Adrenal gland (tissue), 12 donors: ENCODE data around the gene LILRA6. TPM values are rescaled to one million over a fixed set of nuclear protein-coding genes. Genes with fewer than 3 reads are reported as not detected.
"Not testable (repeated sequence)": the region's sequence is repeated elsewhere in the genome, so short reads cannot be mapped to it uniquely, and the experiment has no call there.

Source experiments
- DNase-seq, 7 donors: peaks; one replicate each; pipeline ENCODE4 v3.0.0-alpha.2; 2019 to 2020
- H3K27ac ChIP-seq, 5 donors: fragments of 200-600 bp; sonication (generic) in 4 of 5; 1 replicate in 3 of 5; 2 replicates in 2 of 5; pipeline versions ENCODE4 v1.5.1 to v1.8.0; 2016 to 2020; ENCODE audit warnings: mild to moderate bottlenecking in 1 of 5
- H3K27me3 ChIP-seq: fragments of 200-600 bp; 2 replicates; pipeline ENCODE4 v1.8.0; 2021
- H3K36me3 ChIP-seq, 2 donors: fragments of 200-600 bp; replicated peaks in 1 of 2; 1 replicate in 1 of 2; 2 replicates in 1 of 2; pipeline versions ENCODE4 v1.5.1 to v1.8.0; 2018 to 2022
- H3K4me1 ChIP-seq, 2 donors: fragments of 200-600 bp; replicated peaks in 1 of 2; 1 replicate in 1 of 2; 2 replicates in 1 of 2; pipeline versions ENCODE4 v1.5.1 to v1.8.0; 2018 to 2021
- H3K4me3 ChIP-seq, 4 donors: fragments of 200-600 bp; sonication (generic) in 3 of 4; one replicate each; pipeline ENCODE4 v1.5.1; 2016 to 2018
- H3K9me3 ChIP-seq, 3 donors: fragments of 200-600 bp; sonication (generic) in 1 of 3; replicated peaks in 1 of 3; 1 replicate in 2 of 3; 2 replicates in 1 of 3; pipeline versions ENCODE4 v1.5.1 to v1.8.0; 2016 to 2021
- CTCF ChIP-seq, 6 experiments: fragments of 450-650 bp in 4 of 6; fragments of 200-600 bp in 2 of 6; sonication (generic) in 1 of 6; IDR thresholded peaks; 1 replicate in 5 of 6; 2 replicates in 1 of 6; pipeline versions ENCODE4 v1.5.1 to v1.8.0; 2016 to 2021; ENCODE audit warnings: antibody characterized with exemption in 6 of 6, mild to moderate bottlenecking in 2 of 6, moderate library complexity in 1 of 6
- POLR2A ChIP-seq, 2 donors: fragments of 450-650 bp; IDR thresholded peaks; one replicate each; pipeline ENCODE4 v1.6.1; 2017; ENCODE audit warnings: antibody characterized with exemption in 2 of 2, mild to moderate bottlenecking in 2 of 2, moderate library complexity in 1 of 2
- WGBS, 4 donors: extraction: QIAGEN DNeasy Blood & Tissue Kit in 2 of 4; methylation state at CpG; one replicate each; pipeline versions ENCODE4 v1.1.5 to v1.1.7; 2013 to 2017; 5-methylcytosine and 5-hydroxymethylcytosine counted together
- intact Hi-C, 2 donors: fragments of 100-400 bp; cut with DNase I; formaldehyde crosslinking; loops; one replicate each; pipeline versions ENCODE4 v1.14.1 to v1.15.0; 2022 to 2023
- polyA plus RNA-seq, 3 donors: library from polyadenylated mRNA; stranded (reverse); fragments of 200-250 nt in 2 of 3; fragments of 350-450 nt in 1 of 3; fragmentation: Illumina TruSeq in 1 of 3; extraction: RNeasy Lipid Tissue Mini Kit (QIAGEN cat#74804) in 1 of 3; gene quantifications; one replicate each; pipeline ENCODE4 v1.2.3, GENCODE V29; 2013 to 2014
- total RNA-seq, 9 donors: library from RNA; depleted of rRNA in 4 of 9; stranded (reverse); fragments of >200 nt in 4 of 9; fragments of 120-200 nt in 1 of 9; fragmentation: NEBNext Ultra II Directional in 1 of 9; extraction: Animal tissue kit (Norgen Biotek cat#: 25700) in 1 of 9; gene quantifications; one replicate each; pipeline versions ENCODE4 v1.1.0 to v1.2.4, GENCODE V29; 2013 to 2023
- donor health status: healthy with polysubstance abuse.
- donor health status: Bipolar disorder and iron deficiency.
- donor health status: DM: yes; HTN: yes; CAD: no.
- donor health status: DM: no; HTN: no; CAD: no.
- donor health status: DM: no; HTN: no; CAD: no.
- donor health status: DM: yes; HTN: yes; CAD: no.

The LILRA6 gene
- total and polyA plus RNA-seq, 12 donors, result 0.30 to 9.3 (median 4.8) TPM

GRCh38 chr19:54223277-54223936, 19.2 kb downstream of the LILRA6 start:
- peak in 1 of 7 donors; percentile 48 for DNase-seq
- WGBS, 4 donors, result 35 to 45% (median 43%) methylated on average over 14 of the region's 14 CpGs
- not testable (repeated sequence) for H3K36me3 ChIP-seq, H3K27me3 ChIP-seq, H3K9me3 ChIP-seq, H3K4me3 ChIP-seq, H3K4me1 ChIP-seq
- peak overlapping the region in 1 of 5 donors; percentile 40 for H3K27ac ChIP-seq
- intact Hi-C loops, result loop anchor here in 1 of 2 donors (2.0 kb wide), 1 partner anchor 21 kb away; no protein-coding TSS in a partner anchor

GRCh38 chr19:54222474-54223276, 19.9 kb downstream of the LILRA6 start, which contains the start of gene LILRB3:
Gene LILRB3 (minus strand): TSS chr19:54223007. CDS start chr19:54222976, 31 bp downstream.
- WGBS, 4 donors, result 52 to 57% (median 55%) methylated on average over 11 to 16 of the region's 16 CpGs
- H3K9me3 ChIP-seq, H3K36me3 ChIP-seq, H3K4me1 ChIP-seq, H3K27me3 ChIP-seq: not testable (repeated sequence)
- peak within 1 kb of the TSS in 1 of 4 donors; percentile 29 for H3K4me3 ChIP-seq
- DNase-seq, result peak in 1 of 7 donors; percentile 56
- peak within 1 kb of the TSS in 1 of 5 donors; percentile 52 for H3K27ac ChIP-seq
- intact Hi-C loops, result loop anchor here in 1 of 2 donors (2.0 kb wide), 1 partner anchor 22 kb away; no protein-coding TSS in a partner anchor

- H3K4me1 ChIP-seq, H3K36me3 ChIP-seq, H3K9me3 ChIP-seq, H3K27ac ChIP-seq, H3K27me3 ChIP-seq, H3K4me3 ChIP-seq: not testable (repeated sequence)
- DNase-seq, result peak in 1 of 7 donors; percentile 15
- intact Hi-C loops, result loop anchor here in 1 of 2 donors (2.0 kb wide), 1 partner anchor 23 kb away; no protein-coding TSS in a partner anchor
- WGBS, 4 donors, result 74 to 81% (median 79%) methylated on average over 3 to 7 of the region's 7 CpGs
Observed at GRCh38 chr19:54221947-54222346, 20.6 kb downstream of the LILRA6 start.

- 70 to 79% methylated on average over 4 to 5 of the region's 5 CpGs; no CpG with 5 or more reads in 2 of the 4 donors for WGBS, 4 donors
- intact Hi-C loops, result not testable (repeated sequence)
- peak in 1 of 7 donors; percentile 0 for DNase-seq
Observed at GRCh38 chr19:54219702-54220101, 22.9 kb downstream of the LILRA6 start.

GRCh38 chr19:54218960-54219661, 23.5 kb downstream of the LILRA6 start:
- 74 to 90% (median 87%) methylated on average over 20 to 27 of the region's 27 CpGs for WGBS, 4 donors
- Histone ChIP-seq H3K27me3 (no peaks in the 10 kb centered on the region), H3K4me3 (no peak overlapping the region), H3K4me1 (no peaks in the 10 kb centered on the region), H3K9me3 (no peaks in the 10 kb centered on the region), H3K36me3 (no peaks in the 10 kb centered on the region), H3K27ac (no peak overlapping the region)
- DNase-seq, result peak in 2 of 7 donors; percentile 0 to 44
- intact Hi-C loops, result no loop called here
- TF ChIP-seq POLR2A (IDR thresholded peaks at IDR 0.05) (no peak), CTCF (IDR thresholded peaks at IDR 0.05) (no peak)

More at GRCh38 chr19:54219702-54220101, 22.9 kb downstream of the LILRA6 start:
- not testable (repeated sequence) for H3K4me1 ChIP-seq, H3K4me3 ChIP-seq, H3K27ac ChIP-seq, H3K27me3 ChIP-seq, H3K36me3 ChIP-seq, H3K9me3 ChIP-seq

- TF ChIP-seq POLR2A (IDR thresholded peaks at IDR 0.05) (no peak), CTCF (IDR thresholded peaks at IDR 0.05) (no peak)
- no peak overlapping the region for H3K4me3 ChIP-seq
- no peak for DNase-seq
- H3K27me3 ChIP-seq, result no peaks in the 10 kb centered on the region
- H3K9me3 ChIP-seq, result no peaks in the 10 kb centered on the region
- no peak overlapping the region for H3K27ac ChIP-seq
- 72 to 87% (median 81%) methylated on average over 5 to 8 of the region's 8 CpGs for WGBS, 4 donors
- no peaks in the 10 kb centered on the region for H3K36me3 ChIP-seq
- H3K4me1 ChIP-seq, result no peaks in the 10 kb centered on the region
- intact Hi-C loops, result no loop called here
Observed at GRCh38 chr19:54218259-54218658, 24.3 kb downstream of the LILRA6 start.

GRCh38 chr19:54217517-54218247, 24.9 kb downstream of the LILRA6 start:
- H3K27ac ChIP-seq, intact Hi-C loops, H3K4me3 ChIP-seq, H3K9me3 ChIP-seq, H3K4me1 ChIP-seq, H3K36me3 ChIP-seq, H3K27me3 ChIP-seq: not testable (repeated sequence)
- WGBS, 4 donors, result 55 to 77% (median 62%) methylated on average over 14 to 16 of the region's 20 CpGs
- peak in 2 of 7 donors; percentile 44 to 49 for DNase-seq
